Smooth muscle cell of the brain vasculature (primary cell): Measurements from ENCODE around the gene CTAGE1.
"Not testable (repeated sequence)": the region's sequence is repeated elsewhere in the genome, so short reads cannot be mapped to it uniquely, and the experiment has no call there.

Experiments
- DNase-seq: peaks from one replicate; pipeline ENCODE4 v3.0.0-alpha.2; 2012; ENCODE audit warnings: low read depth, low spot score

CTAGE1 gene

DNA sequence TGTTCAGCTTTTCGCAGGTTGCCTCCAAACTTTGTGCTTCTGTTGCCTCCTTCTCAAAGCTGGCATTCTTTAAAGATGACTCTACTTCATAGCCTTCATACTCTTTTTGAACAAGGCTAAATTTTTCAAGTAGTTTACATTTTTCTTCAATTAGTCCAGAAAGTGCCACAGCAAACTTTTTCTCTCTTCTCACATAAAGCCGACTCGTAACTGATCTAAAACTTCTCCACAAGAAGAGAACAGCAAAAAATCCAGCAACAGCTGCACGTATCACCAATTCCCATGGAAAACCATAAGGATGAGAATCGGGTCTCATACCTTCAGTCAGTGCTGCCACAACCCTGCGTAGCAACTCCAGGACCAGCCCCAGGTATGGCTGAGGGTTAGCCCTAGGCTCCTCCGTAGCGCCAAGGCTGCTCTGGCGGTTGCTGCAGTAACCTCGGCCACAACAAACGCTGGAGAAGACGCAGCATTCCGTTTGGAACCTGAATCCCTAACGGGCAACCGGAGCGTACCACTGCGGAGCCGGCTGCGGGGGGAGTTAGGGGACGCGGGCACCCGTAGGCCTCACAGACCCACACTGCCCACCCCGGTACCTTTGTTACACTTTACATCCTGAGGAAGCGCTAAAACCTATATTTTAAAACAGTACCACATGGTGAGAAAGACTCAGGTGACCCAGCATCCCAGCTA is at the start of gene CTAGE1:
CTAGE1 (minus strand) TSS at position 420 of the 693 bp plus-strand sequence; CDS start at position 316, 104 bp downstream.
- no peak for DNase-seq

DNA sequence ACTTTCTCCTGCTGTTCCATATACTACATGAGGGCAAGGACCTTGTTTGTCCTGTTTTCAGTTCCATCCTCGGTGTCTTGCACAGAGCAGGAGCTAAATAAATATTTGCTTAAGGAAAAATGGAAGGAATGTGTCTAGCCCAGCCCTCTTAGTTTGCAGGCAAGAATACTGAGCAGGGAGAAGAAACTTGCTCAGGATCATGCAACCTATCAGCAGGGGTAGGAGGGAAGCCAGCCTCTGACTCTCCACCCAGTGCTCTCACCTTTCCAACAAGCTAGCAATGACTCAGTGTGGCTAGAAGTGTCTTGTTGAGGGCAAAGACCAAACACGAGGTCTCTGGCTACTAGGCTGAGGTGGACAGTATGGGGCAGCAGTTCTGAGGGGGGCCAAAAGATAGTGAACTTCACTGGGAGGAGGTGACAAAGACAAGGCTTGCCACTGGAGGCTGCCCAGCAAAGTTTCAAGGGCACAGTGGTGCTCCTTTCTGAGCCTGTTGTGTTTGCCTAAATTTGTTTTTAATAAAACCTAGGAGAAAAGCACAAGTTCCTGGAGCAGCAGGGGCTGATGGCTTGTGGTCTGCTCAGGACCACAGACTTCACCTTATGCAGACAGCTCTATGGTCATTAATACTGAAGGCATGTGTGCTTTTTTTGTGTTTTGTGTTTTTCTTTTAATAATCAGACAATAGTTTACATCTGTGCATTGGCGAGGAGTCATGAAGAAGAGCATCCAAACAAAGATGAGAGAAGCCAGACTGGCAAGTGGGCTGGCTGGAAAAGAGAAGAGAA is 49.1 kb upstream of the CTAGE1 start:
- no peak for DNase-seq

GRCh38 chr18:22465859-22466457 is 48.2 kb upstream of the CTAGE1 start:
- no peak for DNase-seq

DNA sequence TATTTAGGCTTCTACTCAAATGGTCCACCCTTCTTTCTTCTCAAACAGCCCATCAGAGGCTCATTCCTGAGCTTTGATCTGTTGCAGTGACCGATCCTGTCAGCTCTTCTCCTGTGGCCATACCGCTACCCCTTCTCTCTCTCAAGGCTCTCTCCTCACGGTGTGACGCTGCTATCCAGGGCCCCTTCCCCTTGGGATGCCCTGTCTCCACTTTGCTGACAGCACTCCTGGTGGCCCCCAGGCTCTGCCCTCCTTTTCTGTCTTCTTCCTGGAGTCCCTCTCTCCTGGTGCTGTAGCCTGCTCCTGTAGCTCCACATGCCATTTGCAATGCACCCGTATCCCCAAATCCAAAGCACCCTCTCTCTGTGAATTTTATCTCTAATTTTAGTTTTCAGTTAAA is 45.4 kb upstream of the CTAGE1 start:
- DNase-seq: no peak

DNA sequence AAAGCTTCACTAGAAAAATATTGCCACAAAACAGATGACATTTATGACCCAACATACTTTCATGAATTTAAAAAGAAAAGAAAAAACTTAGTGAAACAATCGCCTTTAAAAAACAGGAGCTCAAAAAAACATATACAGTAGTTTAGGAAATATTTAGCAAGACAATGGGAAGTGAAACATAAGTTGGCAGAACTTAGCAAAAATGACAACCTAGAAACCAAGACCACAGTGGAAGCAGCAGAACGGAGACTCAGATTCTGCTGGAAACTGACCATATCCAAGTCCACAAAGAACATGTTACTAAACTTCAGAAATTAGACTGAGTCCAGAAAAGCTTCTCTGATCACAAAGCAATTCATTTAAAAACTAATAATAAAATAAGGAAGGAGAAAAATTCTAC is 41.8 kb upstream of the CTAGE1 start:
- DNase-seq: no peak

- DNase-seq: no peak
These were observed 39.8 kb upstream of the CTAGE1 start for GRCh38 chr18:22457524-22457923.

DNA sequence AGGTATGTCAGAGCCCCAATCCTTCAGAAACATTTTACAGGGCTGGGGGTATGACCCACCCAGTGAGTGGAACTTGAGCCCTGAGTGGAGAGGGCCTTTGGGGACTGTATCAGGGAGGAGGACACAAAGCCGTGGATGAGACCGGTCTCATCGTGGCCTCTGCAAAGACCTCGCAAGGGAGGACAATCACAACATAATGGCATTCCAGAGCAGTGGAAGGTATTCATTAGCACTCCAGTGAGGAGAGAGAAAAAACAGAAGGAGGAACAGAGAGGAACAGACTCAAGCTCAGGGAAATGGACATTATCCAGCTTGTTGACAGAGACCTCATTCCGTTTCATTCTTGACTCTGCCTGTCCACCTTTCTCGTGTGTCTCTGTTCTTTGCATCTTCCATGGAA is 38.8 kb upstream of the CTAGE1 start:
- no peak for DNase-seq

DNA sequence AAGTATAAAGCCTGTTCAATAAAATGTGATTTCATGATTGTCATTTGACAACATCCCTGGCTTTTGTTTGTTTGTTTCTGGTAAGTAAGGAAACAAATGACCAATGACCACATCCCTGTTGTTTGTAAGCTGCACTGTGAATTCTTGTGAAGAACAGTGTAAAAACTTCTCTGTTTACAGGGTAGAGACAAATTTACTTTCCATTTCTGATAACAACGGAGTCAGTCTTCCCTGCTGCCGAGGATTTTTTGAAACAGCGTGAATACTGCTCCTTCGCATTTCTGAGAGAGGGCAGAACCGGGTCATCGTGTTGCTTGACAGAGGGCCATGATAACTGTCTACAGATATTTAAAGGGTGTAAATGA is 38.4 kb upstream of the CTAGE1 start:
- DNase-seq: no peak

GRCh38 chr18:22455425-22456115 is 37.9 kb upstream of the CTAGE1 start:
- DNase-seq: no peak

DNA sequence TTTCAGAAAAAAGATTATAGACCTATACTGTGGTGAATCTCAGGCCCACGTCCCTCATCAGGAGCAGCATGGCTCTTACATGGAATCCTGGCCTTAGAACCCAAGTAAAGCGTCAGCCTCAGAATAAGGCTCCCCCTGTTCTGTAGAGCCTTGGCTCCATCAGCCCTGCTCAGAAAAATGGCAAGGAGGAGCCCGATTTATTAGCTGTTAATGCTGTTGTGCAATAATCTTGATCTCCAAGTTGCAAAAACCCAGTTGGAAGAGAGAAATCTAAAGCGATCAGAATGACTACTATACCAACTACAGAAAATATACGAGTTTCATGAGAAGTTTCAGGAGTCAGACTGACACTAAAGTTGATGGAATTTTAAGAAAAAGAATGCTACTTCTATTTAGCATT is 35.6 kb upstream of the CTAGE1 start:
- no peak for DNase-seq

DNA sequence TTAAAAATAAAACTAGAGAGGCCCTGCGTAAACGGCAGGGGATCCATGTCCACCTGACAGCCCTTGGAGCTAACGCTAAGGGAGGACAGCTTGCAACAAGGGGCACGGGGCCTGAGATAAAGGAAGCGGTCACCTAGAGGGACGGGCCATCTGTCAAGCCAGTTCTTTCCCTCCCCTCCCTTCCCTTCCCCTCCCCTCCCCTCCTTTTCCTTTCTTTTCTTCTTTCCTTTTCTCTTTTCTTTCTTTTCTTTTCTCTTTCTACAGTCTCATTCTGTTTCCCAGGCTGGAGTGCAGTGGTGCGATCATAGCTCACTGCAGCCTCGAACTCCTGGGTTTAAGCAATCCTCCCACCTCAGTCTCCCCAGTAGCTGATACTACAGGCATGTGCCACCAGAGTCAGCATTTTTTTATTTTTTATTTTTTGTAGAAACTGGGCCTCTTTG is 34.5 kb upstream of the CTAGE1 start:
- no peak for DNase-seq

- DNase-seq: no peak
These were observed 34.1 kb upstream of the CTAGE1 start for GRCh38 chr18:22451796-22452195.

- DNase-seq: not testable (repeated sequence)
These were observed 33.1 kb upstream of the CTAGE1 start for GRCh38 chr18:22450766-22451165.

- DNase-seq: not testable (repeated sequence)
These were observed 32.6 kb upstream of the CTAGE1 start for GRCh38 chr18:22450318-22450717.

DNA sequence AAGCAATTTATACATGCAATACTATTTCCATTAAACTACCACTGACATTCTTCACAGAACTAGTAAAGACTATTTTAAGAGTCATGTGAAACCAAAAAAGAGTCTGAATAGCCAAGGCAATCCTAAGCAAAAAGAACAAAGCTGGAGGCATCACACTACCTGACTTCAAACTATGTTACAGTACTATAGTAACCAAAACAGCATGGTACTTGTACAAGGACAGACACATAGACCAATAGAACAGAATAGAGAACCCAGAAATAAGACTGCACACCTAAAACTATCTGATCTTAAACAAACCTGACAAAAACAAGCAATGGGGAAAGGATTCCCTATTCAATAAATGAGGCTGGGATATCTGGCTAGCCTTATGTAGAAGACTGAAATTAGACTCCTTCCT is 32.0 kb upstream of the CTAGE1 start:
- DNase-seq: not testable (repeated sequence)

DNA sequence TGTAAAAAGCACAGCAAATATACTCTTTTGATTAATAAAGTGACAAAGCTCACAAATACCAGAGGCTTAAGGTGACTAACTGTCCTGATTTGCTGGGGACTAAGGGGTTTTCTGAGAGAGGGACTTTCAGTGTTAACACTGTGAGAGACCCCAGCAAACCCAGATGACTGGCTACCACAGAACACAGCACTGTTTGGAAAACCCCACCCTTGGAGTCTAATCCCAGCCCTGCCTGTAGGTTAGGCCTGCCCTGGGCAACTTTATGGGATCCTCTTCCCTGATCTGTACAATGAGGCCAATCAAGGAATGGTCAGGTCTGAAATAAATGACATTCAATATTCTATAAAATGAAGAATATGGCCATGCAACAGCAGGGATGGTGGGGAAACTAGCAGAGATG is 30.5 kb upstream of the CTAGE1 start:
- no peak for DNase-seq

DNA sequence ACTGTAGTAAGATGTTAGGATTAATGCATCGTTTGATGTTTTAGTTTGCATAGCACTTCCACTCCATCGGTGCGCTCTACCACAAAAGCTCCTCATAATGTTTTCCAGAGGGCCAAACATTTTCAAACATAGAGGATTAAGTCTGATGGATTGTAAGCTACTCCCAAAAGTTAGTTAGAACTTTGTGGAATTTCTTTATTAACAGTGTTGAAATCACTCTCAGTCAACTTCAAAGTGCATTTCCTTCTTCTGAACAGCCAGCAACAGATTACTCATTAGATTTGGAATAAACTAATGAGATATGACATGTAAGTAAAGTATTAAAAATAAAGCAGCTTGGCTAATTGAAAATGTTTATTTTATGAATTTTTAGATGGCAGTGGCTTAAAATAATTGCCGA is 30.1 kb upstream of the CTAGE1 start:
- no peak for DNase-seq

GRCh38 chr18:22446911-22447310 is 29.2 kb upstream of the CTAGE1 start:
- no peak for DNase-seq

DNA sequence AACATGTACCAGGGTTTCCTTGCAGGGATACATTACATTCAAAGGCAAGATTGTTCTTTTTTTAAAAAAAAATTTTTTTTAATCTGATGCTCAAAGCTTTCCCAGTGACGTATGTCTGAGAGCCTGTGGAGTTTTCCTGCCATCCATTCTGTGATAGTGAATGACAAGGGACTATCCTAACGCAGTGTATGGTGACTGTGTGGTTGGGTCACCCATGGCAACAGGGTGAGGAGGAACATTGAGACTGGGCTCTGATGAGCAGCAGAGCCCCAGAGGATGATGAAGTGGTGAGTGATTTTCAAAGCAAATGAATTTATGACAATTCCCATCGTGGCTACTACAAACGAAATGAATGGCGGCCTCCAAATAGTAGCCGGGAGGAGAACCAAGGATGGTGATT is 28.6 kb upstream of the CTAGE1 start:
- DNase-seq: no peak

GRCh38 chr18:22441638-22442037 is 23.9 kb upstream of the CTAGE1 start:
- DNase-seq: no peak

GRCh38 chr18:22439447-22439846 is 21.7 kb upstream of the CTAGE1 start:
- no peak for DNase-seq

DNA sequence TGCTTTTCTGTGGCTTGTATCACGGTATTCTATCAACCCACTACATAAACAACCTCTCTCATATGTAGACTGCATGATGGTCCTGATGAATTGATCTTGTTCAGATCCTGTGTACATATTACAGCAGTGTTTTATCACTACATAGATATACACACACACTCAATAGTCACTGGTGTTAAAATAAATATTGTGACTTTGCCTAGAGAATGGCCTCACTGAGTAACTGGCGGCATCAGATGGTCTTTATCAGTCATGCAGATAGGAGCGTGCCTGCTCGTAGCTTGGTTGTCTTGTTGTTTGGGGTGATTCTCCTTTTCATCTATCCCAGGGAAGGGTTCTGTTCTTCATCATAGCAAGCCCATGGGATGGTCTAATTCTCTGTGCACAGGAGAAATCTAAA is 18.4 kb upstream of the CTAGE1 start:
- DNase-seq: no peak
